RWPE2 (cell line): ENCODE measurements around the gene IER5L.
A peak's percentile ranks its signal among the peaks of the same experiment; 100 is the strongest.

Source experiments
- ATAC-seq: fragments of 200-7000 bp; cut with Tn5 transposase; 3 replicates; pipeline ENCODE4 v1.9.1; 2021; ENCODE audit warnings: low read depth
- DNase-seq: peaks from one replicate; pipeline ENCODE4 v3.0.0-alpha.2; 2020; ENCODE audit warnings: low spot score
- H3K27ac ChIP-seq: fragments of 450-650 bp; 2 replicates; pipeline ENCODE4 v1.5.1; 2017; ENCODE audit warnings: mild to moderate bottlenecking; ENCODE audit not compliant: poor library complexity, severe bottlenecking
- H3K27me3 ChIP-seq: fragments of 250-450 bp; sonication (Bioruptor Pico); 2 replicates; pipeline ENCODE4 v1.5.1; 2021; ENCODE audit warnings: mild to moderate bottlenecking, moderate library complexity; ENCODE audit not compliant: insufficient read depth, poor library complexity, severe bottlenecking
- H3K36me3 ChIP-seq: fragments of 250-450 bp; sonication (Bioruptor Pico); 2 replicates; pipeline ENCODE4 v1.5.1; 2020; ENCODE audit warnings: low read depth, mild to moderate bottlenecking, moderate library complexity
- H3K4me1 ChIP-seq: fragments of 250-450 bp; sonication (Bioruptor Pico); 2 replicates; pipeline ENCODE4 v1.5.1; 2021; ENCODE audit warnings: mild to moderate bottlenecking, moderate library complexity; ENCODE audit not compliant: insufficient read depth, poor library complexity, severe bottlenecking
- H3K4me3 ChIP-seq: fragments of 250-450 bp; sonication (Bioruptor Pico); 2 replicates; pipeline ENCODE4 v1.5.1; 2021; ENCODE audit warnings: mild to moderate bottlenecking, moderate library complexity; ENCODE audit not compliant: severe bottlenecking
- H3K9me3 ChIP-seq: fragments of 250-450 bp; sonication (Bioruptor Pico); 2 replicates; pipeline ENCODE4 v1.5.1; 2021; ENCODE audit warnings: mild to moderate bottlenecking, moderate library complexity; ENCODE audit not compliant: severe bottlenecking
- CTCF ChIP-seq: fragments of 450-650 bp; IDR thresholded peaks from one replicate; pipeline ENCODE4 v1.5.1; 2017; ENCODE audit warnings: mild to moderate bottlenecking, moderate library complexity; ENCODE audit not compliant: poor library complexity, severe bottlenecking

Gene IER5L

GRCh38 chr9:129206905-129207304, 28.8 kb upstream of the IER5L start:
- no peak for TF ChIP-seq CTCF
- no peak overlapping the region for H3K27ac ChIP-seq
- no peaks in the 10 kb centered on the region for H3K9me3 ChIP-seq
- no peak overlapping the region for H3K4me3 ChIP-seq
- no peaks in the 10 kb centered on the region for H3K36me3 ChIP-seq
- ATAC-seq = no peak
- no peaks in the 10 kb centered on the region for H3K27me3 ChIP-seq
- no peaks in the 10 kb centered on the region for H3K4me1 ChIP-seq
- no peak for DNase-seq

- Histone ChIP-seq H3K36me3 (no peaks in the 10 kb centered on the region), H3K4me3 (no peak overlapping the region), H3K27me3 (no peaks in the 10 kb centered on the region), H3K27ac (no peak overlapping the region), H3K9me3 (no peaks in the 10 kb centered on the region), H3K4me1 (no peaks in the 10 kb centered on the region)
- no peak for TF ChIP-seq CTCF
- ATAC-seq = no peak
- DNase-seq = no peak
Measured at GRCh38 chr9:129206401-129206800, 28.3 kb upstream of the IER5L start.

- ATAC-seq (no peak), DNase-seq (no peak)
- Histone ChIP-seq H3K4me3 (no peak overlapping the region), H3K4me1 (no peaks in the 10 kb centered on the region), H3K9me3 (no peaks in the 10 kb centered on the region), H3K27me3 (no peaks in the 10 kb centered on the region), H3K36me3 (no peaks in the 10 kb centered on the region), H3K27ac (no peak overlapping the region)
- no peak for TF ChIP-seq CTCF
Measured at GRCh38 chr9:129204840-129205239, 26.8 kb upstream of the IER5L start.

- DNase-seq = no peak
- no peaks in the 10 kb centered on the region for H3K27me3 ChIP-seq
- no peaks in the 10 kb centered on the region for H3K4me1 ChIP-seq
- no peak for TF ChIP-seq CTCF
- H3K36me3 ChIP-seq = no peaks in the 10 kb centered on the region
- ATAC-seq = no peak
- H3K4me3 ChIP-seq = no peak overlapping the region
- H3K9me3 ChIP-seq = no peaks in the 10 kb centered on the region
- H3K27ac ChIP-seq = peak overlapping the region; percentile 39
Measured at GRCh38 chr9:129203556-129203909, 25.5 kb upstream of the IER5L start.

- Histone ChIP-seq H3K27ac (peak overlapping the region; percentile 39), H3K27me3 (no peaks in the 10 kb centered on the region), H3K4me1 (no peaks in the 10 kb centered on the region), H3K36me3 (no peaks in the 10 kb centered on the region), H3K9me3 (no peaks in the 10 kb centered on the region), H3K4me3 (peak overlapping the region; percentile 56)
- ATAC-seq (peak; percentile 90), DNase-seq (peak; percentile 81)
- TF ChIP-seq CTCF = no peak
Measured at GRCh38 chr9:129202613-129203555, 24.8 kb upstream of the IER5L start.
